ENCODE results near the gene CADM2.

DNA sequence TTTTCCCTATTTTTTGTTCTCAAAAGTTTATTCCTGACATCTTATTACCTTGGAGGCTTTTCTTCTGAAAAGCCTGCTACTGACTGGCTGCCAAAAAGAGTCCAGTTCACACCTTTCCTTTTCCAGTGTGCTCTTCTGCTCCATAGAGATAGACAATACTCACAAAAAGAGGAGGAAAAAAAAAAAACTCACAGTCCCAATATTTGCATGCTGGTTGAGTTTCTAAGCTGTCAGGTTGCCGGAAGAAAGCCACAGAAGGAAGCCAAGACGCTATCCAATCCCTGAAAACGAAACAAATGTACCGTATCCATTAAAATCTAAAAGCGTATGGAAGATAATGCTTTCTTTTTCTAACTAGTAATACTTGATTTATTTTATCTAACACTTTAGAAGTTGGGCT, 299.5 kb downstream of the CADM2 start:
- TF ChIP-seq, protein P1, sequence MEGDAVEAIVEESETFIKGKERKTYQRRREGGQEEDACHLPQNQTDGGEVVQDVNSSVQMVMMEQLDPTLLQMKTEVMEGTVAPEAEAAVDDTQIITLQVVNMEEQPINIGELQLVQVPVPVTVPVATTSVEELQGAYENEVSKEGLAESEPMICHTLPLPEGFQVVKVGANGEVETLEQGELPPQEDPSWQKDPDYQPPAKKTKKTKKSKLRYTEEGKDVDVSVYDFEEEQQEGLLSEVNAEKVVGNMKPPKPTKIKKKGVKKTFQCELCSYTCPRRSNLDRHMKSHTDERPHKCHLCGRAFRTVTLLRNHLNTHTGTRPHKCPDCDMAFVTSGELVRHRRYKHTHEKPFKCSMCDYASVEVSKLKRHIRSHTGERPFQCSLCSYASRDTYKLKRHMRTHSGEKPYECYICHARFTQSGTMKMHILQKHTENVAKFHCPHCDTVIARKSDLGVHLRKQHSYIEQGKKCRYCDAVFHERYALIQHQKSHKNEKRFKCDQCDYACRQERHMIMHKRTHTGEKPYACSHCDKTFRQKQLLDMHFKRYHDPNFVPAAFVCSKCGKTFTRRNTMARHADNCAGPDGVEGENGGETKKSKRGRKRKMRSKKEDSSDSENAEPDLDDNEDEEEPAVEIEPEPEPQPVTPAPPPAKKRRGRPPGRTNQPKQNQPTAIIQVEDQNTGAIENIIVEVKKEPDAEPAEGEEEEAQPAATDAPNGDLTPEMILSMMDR (conservative IDR thresholded peaks at IDR 0.05; ENCODE audit: low read depth in 2 of 2) = no peak
- TF ChIP-seq POLR2AphosphoS5 (IDR thresholded peaks at IDR 0.05; ENCODE audit: low read depth) (no peak), EZH2 (IDR thresholded peaks at IDR 0.05; ENCODE audit: low read depth, unreplicated experiment) (no peak)
